D721Med (cell line): ENCODE data around the gene ANGEL2.
"Not testable (repeated sequence)": the region's sequence is repeated elsewhere in the genome, so short reads cannot be mapped to it uniquely, and the experiment has no call there.

Experiments
- DNase-seq: peaks from one replicate; pipeline ENCODE4 v3.0.0; 2011; ENCODE audit warnings: low spot score; ENCODE audit not compliant: insufficient read length
- FAIRE-seq: peaks from 2 replicates; lab custom pipeline; 2011; peaks lifted over from hg19 to GRCh38; lab: Jason Lieb, UNC
- TF ChIP-seq, protein P1 (sequence below): IDR thresholded peaks from 2 replicates; pipeline ENCODE4 v1.5.1; 2012; ENCODE audit warnings: mild to moderate bottlenecking, control low read depth; ENCODE audit not compliant: insufficient read depth; ENCODE audit errors: missing control alignments

Gene ANGEL2

GRCh38 chr1:213054142-213054541 lies 38.5 kb upstream of the ANGEL2 start:
- DNase-seq (no peak), FAIRE-seq (no peak)
- TF ChIP-seq, protein P1, sequence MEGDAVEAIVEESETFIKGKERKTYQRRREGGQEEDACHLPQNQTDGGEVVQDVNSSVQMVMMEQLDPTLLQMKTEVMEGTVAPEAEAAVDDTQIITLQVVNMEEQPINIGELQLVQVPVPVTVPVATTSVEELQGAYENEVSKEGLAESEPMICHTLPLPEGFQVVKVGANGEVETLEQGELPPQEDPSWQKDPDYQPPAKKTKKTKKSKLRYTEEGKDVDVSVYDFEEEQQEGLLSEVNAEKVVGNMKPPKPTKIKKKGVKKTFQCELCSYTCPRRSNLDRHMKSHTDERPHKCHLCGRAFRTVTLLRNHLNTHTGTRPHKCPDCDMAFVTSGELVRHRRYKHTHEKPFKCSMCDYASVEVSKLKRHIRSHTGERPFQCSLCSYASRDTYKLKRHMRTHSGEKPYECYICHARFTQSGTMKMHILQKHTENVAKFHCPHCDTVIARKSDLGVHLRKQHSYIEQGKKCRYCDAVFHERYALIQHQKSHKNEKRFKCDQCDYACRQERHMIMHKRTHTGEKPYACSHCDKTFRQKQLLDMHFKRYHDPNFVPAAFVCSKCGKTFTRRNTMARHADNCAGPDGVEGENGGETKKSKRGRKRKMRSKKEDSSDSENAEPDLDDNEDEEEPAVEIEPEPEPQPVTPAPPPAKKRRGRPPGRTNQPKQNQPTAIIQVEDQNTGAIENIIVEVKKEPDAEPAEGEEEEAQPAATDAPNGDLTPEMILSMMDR = no peak

- DNase-seq = no peak
- TF ChIP-seq, protein P1 = no peak
- FAIRE-seq = no peak
Observed at GRCh38 chr1:213053455-213053854, 37.8 kb upstream of the ANGEL2 start.

- no peak for FAIRE-seq
- TF ChIP-seq, protein P1 = no peak
- no peak for DNase-seq
Observed at GRCh38 chr1:213051881-213052202, 36.2 kb upstream of the ANGEL2 start.

DNA sequence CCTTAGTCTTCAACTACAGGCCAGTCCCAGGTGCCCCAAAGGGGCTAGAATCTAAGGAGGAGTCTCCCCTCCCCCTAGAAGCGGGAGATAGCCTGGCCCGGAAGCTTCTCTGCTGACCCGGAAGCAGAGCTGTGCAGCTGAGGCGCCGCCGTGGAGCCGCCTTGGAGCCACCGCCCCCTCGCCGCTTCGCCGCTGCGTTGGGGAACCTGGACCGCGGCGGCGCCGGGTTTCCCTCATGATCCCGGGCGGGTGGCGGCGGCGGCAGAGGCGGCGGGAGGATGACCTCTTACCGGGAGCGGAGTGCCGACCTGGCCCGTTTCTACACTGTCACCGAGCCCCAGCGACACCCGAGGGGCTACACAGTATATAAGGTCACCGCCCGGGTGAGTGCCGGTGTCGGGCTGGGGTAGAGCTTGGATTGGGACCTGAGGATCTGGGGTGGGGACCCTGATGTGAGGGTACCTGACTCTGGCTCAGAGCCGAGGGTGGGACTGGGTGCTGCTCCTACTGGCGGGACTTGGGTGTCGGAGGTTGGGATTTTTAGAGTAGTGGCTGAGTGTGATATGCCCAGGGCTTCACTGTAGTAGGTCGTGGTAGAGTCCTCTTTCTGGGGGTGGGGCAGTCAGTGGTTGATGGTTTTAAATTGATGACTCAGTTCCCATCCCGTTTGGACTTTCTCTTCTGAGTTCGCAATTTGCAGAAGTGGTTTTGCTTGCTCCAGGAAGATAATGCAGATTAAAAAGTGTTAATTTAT lies 35.6 kb upstream of the ANGEL2 start, which contains the start of gene RPS6KC1:
RPS6KC1 (plus strand) TSS at position 115 of the 754 bp plus-strand sequence; CDS start at position 279, 164 bp downstream.
- DNase-seq (peak; percentile 93), FAIRE-seq (no peak)
- TF ChIP-seq, protein P1 = no peak

GRCh38 chr1:213050745-213051126 lies 35.1 kb upstream of the ANGEL2 start:
- no peak for DNase-seq
- FAIRE-seq = peak; percentile 25
- TF ChIP-seq, protein P1 = no peak

DNA sequence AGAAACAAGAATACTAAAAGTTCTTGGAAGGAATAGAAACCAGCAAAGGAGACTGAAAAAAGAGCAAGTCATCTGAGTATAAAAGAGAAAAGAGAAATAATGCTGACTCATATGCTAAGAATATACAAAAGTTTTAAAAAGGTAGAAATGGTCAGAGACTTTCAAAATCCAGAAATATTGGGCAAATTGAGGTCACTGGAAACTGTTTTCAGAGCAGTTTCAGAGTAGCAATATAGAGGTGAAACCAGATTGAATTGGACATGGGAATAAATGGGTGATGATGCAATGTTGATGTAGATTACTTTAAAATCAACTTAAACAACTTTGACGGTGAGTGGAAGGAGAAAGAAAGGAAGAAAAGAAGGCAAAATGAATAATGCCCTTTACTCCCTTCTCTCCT lies 33.6 kb upstream of the ANGEL2 start:
- TF ChIP-seq, protein P1 = no peak
- DNase-seq (no peak), FAIRE-seq (peak; percentile 16)

DNA sequence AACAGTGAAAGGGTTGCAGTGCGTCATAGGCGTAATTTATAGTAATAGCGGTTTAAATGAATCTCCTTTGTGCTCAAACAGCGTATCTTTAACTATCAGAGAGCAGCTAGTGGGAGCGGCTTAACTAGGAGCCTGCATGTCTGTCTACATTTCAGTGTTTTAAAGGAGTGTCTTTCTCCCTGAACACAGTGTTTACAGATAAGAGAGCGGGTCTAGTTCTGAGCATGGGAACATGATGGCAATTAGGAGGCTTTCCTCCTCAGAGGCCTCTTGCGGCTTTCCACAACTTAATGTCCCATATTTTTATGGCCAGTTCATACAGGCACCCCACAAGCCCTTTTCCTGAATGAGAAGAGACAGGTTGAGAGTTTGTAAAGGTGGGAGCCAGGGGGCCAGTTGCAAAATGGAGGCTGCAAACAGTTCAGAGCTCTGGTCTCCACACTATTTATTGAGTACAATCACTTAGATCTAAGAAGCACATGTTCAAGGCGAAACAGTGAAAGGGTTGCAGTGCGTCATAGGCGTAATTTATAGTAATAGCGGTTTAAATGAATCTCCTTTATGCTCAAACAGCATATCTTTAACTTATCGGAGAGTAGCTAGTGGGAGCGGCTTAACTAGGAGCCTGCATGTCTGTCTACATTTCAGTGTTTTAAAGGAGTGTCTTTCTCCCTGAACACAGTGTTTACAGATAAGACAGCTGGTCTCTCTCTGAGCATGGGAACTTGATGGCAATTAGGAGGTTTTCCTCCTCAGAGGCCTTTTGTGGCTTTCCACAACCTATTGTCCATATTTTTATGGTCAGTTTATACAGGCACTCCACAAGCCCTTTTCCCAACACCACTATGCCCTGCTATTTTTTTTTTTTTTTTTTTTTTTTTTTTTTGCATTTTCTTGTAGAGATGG lies 29.9 kb upstream of the ANGEL2 start:
- FAIRE-seq = peak; percentile 80
- not testable (repeated sequence) for DNase-seq
